ENCODE data around the gene EPYC.
A peak's percentile ranks its signal among the peaks of the same experiment; 100 is the strongest.

DNA sequence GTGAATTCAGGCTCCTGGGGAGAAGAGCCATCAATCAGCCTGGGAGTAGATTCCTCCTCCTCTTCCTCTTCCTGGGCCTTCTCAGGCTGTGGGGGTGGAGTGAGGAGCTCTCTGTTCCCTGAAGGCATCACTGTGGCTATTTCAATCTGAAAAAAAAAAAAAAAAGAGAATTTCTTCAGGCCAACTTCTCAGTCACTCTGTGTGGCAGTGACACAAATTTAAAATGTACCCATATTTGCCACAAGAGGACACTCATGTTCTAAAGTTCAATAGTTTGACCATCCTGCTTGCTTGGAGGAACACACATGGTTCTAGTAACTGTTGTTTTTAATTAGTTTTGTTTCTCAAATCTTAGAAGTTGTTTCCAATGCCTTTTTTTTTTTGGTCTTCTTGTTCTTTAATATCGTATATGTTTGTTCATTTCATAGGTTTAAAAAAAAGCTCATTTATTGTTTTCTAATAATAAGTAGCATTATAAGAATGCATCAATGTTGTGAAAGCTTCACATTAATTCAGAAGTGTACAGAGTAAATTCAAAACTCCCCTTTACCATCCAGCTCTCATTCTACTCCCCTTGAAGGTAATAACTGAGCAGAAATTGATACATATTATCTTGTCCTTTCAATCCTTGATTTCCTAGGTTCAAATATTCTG, 26.5 kb downstream of the EPYC start:
- TF ChIP-seq, protein P1, sequence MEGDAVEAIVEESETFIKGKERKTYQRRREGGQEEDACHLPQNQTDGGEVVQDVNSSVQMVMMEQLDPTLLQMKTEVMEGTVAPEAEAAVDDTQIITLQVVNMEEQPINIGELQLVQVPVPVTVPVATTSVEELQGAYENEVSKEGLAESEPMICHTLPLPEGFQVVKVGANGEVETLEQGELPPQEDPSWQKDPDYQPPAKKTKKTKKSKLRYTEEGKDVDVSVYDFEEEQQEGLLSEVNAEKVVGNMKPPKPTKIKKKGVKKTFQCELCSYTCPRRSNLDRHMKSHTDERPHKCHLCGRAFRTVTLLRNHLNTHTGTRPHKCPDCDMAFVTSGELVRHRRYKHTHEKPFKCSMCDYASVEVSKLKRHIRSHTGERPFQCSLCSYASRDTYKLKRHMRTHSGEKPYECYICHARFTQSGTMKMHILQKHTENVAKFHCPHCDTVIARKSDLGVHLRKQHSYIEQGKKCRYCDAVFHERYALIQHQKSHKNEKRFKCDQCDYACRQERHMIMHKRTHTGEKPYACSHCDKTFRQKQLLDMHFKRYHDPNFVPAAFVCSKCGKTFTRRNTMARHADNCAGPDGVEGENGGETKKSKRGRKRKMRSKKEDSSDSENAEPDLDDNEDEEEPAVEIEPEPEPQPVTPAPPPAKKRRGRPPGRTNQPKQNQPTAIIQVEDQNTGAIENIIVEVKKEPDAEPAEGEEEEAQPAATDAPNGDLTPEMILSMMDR (IDR thresholded peaks at IDR 0.05): peak; percentile 22 to 84 (median 72)
- TF ChIP-seq POLR2A (IDR thresholded peaks at IDR 0.05): no peak

All from adrenal gland (tissue), 5 donors.